GM23338 (cell line): ENCODE data around the gene PCBP3. TPM values are rescaled to one million over a fixed set of nuclear protein-coding genes. Genes with fewer than 3 reads are reported as not detected.

Source experiments
- ETS1 ChIP-seq: IDR thresholded peaks from 2 replicates; pipeline ENCODE4 v1.6.1; 2016; ENCODE audit warnings: antibody characterized with exemption
- EZH2phosphoT487 ChIP-seq: fragments of 200-600 bp; sonication (generic); IDR thresholded peaks from one replicate; pipeline ENCODE4 v1.8.1; 2018; ENCODE audit warnings: antibody characterized with exemption; ENCODE audit not compliant: unreplicated experiment
- JUNB ChIP-seq: IDR thresholded peaks from one replicate; pipeline ENCODE4 v1.6.1; 2016; ENCODE audit warnings: antibody characterized with exemption; ENCODE audit not compliant: unreplicated experiment
- NANOG ChIP-seq: IDR thresholded peaks from 2 replicates; pipeline ENCODE4 v1.6.1; 2016; ENCODE audit warnings: antibody characterized with exemption, borderline replicate concordance
- POLR2AphosphoS5 ChIP-seq: IDR thresholded peaks from 2 replicates; pipeline ENCODE4 v1.6.1; 2016; ENCODE audit warnings: antibody characterized with exemption, low read depth
- REST ChIP-seq: IDR thresholded peaks from one replicate; pipeline ENCODE4 v1.6.1; 2018; ENCODE audit warnings: antibody characterized with exemption; ENCODE audit not compliant: unreplicated experiment
- ZNF462 ChIP-seq: fragments of 250-450 bp; sonication (Bioruptor Pico); IDR thresholded peaks from 2 replicates; pipeline ENCODE4 v1.5.0; 2020; ENCODE audit warnings: mild to moderate bottlenecking, moderate library complexity
- polyA plus RNA-seq: library from polyadenylated mRNA; unstranded; fragments of >200 nt; fragmentation: Nextera tagmentation; extraction: Ambion mirVana; gene quantifications from 2 replicates; pipeline ENCODE4 v1.2.1, GENCODE V29; 2016
- total RNA-seq: library from RNA; depleted of rRNA; stranded (reverse); fragments of >200 nt; shearing (Covaris generic); gene quantifications from 2 replicates; pipeline ENCODE4 v1.2.3, GENCODE V29; 2014

The PCBP3 gene
- total and polyA plus RNA-seq, 2 experiments from 2014 or later = 7.1 to 9.1 TPM

- TF ChIP-seq ZNF462 (CRISPR knock-in tag) (no peak), EZH2phosphoT487 (no peak), JUNB (no peak), NANOG (no peak), POLR2AphosphoS5 (no peak), ETS1 (no peak), REST (no peak)
These were observed 251.6 kb downstream of the PCBP3 start (continued) for GRCh38 chr21:45894906-45895777.
